HepG2 (cell line): ENCODE data around the gene C11orf24. TPM values are rescaled to one million over a fixed set of nuclear protein-coding genes. Genes with fewer than 3 reads are reported as not detected.

Experiments used
- ARID3A ChIP-seq: IDR thresholded peaks from 2 replicates; pipeline ENCODE4 v1.6.1; 2012; ENCODE audit warnings: low read depth, low read length, improper control_type of control experiment
- GRHL1 ChIP-seq: sonication (generic); formaldehyde crosslinking; conservative IDR thresholded peaks from 2 replicates; pipeline ENCODE4 v1.8.0; 2022; ENCODE audit warnings: missing genetic modification reagents
- KLF13 ChIP-seq: sonication (generic); formaldehyde crosslinking; IDR thresholded peaks from 2 replicates; pipeline ENCODE4 v1.4.0; 2020; ENCODE audit warnings: mild to moderate bottlenecking, missing genetic modification reagents
- MLLT10 ChIP-seq: sonication (generic); formaldehyde crosslinking; IDR thresholded peaks from 2 replicates; pipeline ENCODE4 v1.4.0; 2020; ENCODE audit warnings: missing genetic modification reagents
- SOX6 ChIP-seq, 2 experiments: fragments of 450-650 bp in 1 of 2; sonication (generic) in 1 of 2; formaldehyde crosslinking in 1 of 2; IDR thresholded peaks; 2 replicates each; pipeline versions ENCODE4 v1.4.0 to v1.6.1; 2017 to 2020; ENCODE audit warnings: antibody characterized with exemption in 1 of 2, mild to moderate bottlenecking in 1 of 2, missing genetic modification reagents in 1 of 2
- ZC3H4 ChIP-seq: sonication (generic); formaldehyde crosslinking; IDR thresholded peaks from 2 replicates; pipeline ENCODE4 v1.4.0; 2020; ENCODE audit warnings: missing genetic modification reagents, borderline replicate concordance
- ZFX ChIP-seq: sonication (generic); formaldehyde crosslinking; IDR thresholded peaks from 2 replicates; pipeline ENCODE4 v1.4.0; 2020; ENCODE audit warnings: mild to moderate bottlenecking, low read depth, missing genetic modification reagents, moderate library complexity
- ZNF276 ChIP-seq: sonication (generic); formaldehyde crosslinking; IDR thresholded peaks from 2 replicates; pipeline ENCODE4 v1.4.0; 2020; ENCODE audit warnings: mild to moderate bottlenecking, low read depth, missing genetic modification reagents
- ZNF318 ChIP-seq: sonication (generic); formaldehyde crosslinking; IDR thresholded peaks from 2 replicates; pipeline ENCODE4 v1.4.0; 2020; ENCODE audit warnings: mild to moderate bottlenecking, missing genetic modification reagents
- ZNF556 ChIP-seq: sonication (generic); formaldehyde crosslinking; IDR thresholded peaks from 2 replicates; pipeline ENCODE4 v1.4.0; 2020; ENCODE audit warnings: mild to moderate bottlenecking, missing genetic modification reagents, borderline replicate concordance
- polyA plus RNA-seq, 8 experiments: library from polyadenylated mRNA; depleted of rRNA in 3 of 8; stranded (reverse) in 7 of 8; unstranded in 1 of 8; fragments of >200 nt; fragmentation: Illumina TruSeq in 4 of 8; extraction: Trizol in 4 of 8; gene quantifications; 2 replicates each; pipeline versions ENCODE4 v1.2.1 to v1.2.3, GENCODE V29; 2011 to 2016; ENCODE audit warnings: low read depth in 4 of 8, missing spikeins in 1 of 8, mixed read lengths in 1 of 8; ENCODE audit not compliant: insufficient read depth in 1 of 8
- total RNA-seq, 5 experiments: library from RNA; depleted of rRNA; stranded (reverse); fragments of >200 nt; fragmentation: Illumina TruSeq; extraction: Trizol; gene quantifications; 2 replicates each; pipeline ENCODE4 v1.2.3, GENCODE V29; 2016; ENCODE audit warnings: low read depth in 1 of 5
- TF ChIP-seq, protein P1 (sequence below): sonication (generic); formaldehyde crosslinking; IDR thresholded peaks from 2 replicates; pipeline ENCODE4 v1.4.0; 2020; ENCODE audit warnings: missing genetic modification reagents, low read depth, mild to moderate bottlenecking, borderline replicate concordance
- TF ChIP-seq, protein P2 (sequence below): IDR thresholded peaks from 2 replicates; pipeline ENCODE4 v1.6.1; 2016; ENCODE audit warnings: low read depth, borderline replicate concordance

C11orf24 gene
- total and polyA plus RNA-seq, 2 of the 13 experiments (the other 11 are each of a cell fraction or from before 2014, with no cell fraction given): 52.9 to 55.5 TPM

- TF ChIP-seq ARID3A (no peak), ZC3H4 (peak; percentile 8; the same call in 1 of the 2 replicates), ZNF318 (CRISPR knock-in tag) (0 out of 2 replicates have a peak, but pooled peaks have one; percentile 59), SOX6 (IDR thresholded peaks at IDR 0.05) (no peak), SOX6 (CRISPR knock-in tag; IDR thresholded peaks at IDR 0.05) (peak; percentile 14; the same call in 1 of the 2 replicates), ZFX (peak; percentile 81), MLLT10 (CRISPR knock-in tag) (no peak), ZNF556 (peak; percentile 75; the same call in 1 of the 2 replicates), GRHL1 (CRISPR knock-in tag) (no peak), ZNF276 (peak; percentile 29; the same call in 1 of the 2 replicates), KLF13 (CRISPR knock-in tag) (no peak)
- TF ChIP-seq, protein P1, sequence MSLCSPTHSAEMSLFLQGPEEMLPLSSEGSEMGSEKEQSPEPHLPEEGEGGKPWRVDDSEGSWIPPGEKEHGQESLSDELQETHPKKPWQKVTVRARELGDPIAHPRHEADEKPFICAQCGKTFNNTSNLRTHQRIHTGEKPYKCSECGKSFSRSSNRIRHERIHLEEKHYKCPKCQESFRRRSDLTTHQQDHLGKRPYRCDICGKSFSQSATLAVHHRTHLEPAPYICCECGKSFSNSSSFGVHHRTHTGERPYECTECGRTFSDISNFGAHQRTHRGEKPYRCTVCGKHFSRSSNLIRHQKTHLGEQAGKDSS (CRISPR knock-in tag): no peak
- TF ChIP-seq, protein P2, sequence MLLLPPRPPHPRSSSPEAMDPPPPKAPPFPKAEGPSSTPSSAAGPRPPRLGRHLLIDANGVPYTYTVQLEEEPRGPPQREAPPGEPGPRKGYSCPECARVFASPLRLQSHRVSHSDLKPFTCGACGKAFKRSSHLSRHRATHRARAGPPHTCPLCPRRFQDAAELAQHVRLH (CRISPR knock-in tag): no peak
Observed at GRCh38 chr11:68313574-68314202, 41.9 kb upstream of the C11orf24 start (continued).
